GM12891 (cell line): ENCODE results near the gene SYNJ1.

Source experiments
- PAX5 ChIP-seq: IDR thresholded peaks from 2 replicates; pipeline ENCODE4 v1.6.1; 2011; ENCODE audit warnings: low read length, moderate library complexity, mild to moderate bottlenecking; ENCODE audit not compliant: insufficient read depth, severe bottlenecking
- POLR2A ChIP-seq: IDR thresholded peaks from 2 replicates; pipeline ENCODE4 v1.6.1; 2011; ENCODE audit warnings: low read depth, low read length, control low read depth
- POLR2AphosphoS5 ChIP-seq: IDR thresholded peaks from 2 replicates; pipeline ENCODE4 v1.6.1; 2011; ENCODE audit warnings: low read depth, low read length, control low read depth
- POU2F2 ChIP-seq: IDR thresholded peaks from 2 replicates; pipeline ENCODE4 v1.6.1; 2011; ENCODE audit warnings: low read depth, mild to moderate bottlenecking, control low read depth, low read length, moderate library complexity
- SPI1 ChIP-seq: IDR thresholded peaks from 2 replicates; pipeline ENCODE4 v1.6.1; 2011; ENCODE audit warnings: low read depth, low read length, control low read depth
- TAF1 ChIP-seq: IDR thresholded peaks from 2 replicates; pipeline ENCODE4 v1.6.1; 2011; ENCODE audit warnings: low read depth, low read length, control low read depth

GRCh38 chr21:32777269-32777668 is 49.5 kb upstream of the SYNJ1 start:
- no peak for TF ChIP-seq POU2F2
- no peak for TF ChIP-seq POLR2A
- no peak for TF ChIP-seq TAF1
- TF ChIP-seq PAX5, result no peak
- TF ChIP-seq POLR2AphosphoS5, result no peak
- TF ChIP-seq SPI1, result no peak
